HCEC 1CT (cell line): ENCODE measurements around the gene NTRK2.

Experiments used
- DNase-seq: peaks from one replicate; pipeline ENCODE4 v3.0.0-alpha.2; 2017

Gene NTRK2

GRCh38 chr9:84993105-84993504, 323.6 kb downstream of the NTRK2 start:
- no peak for DNase-seq

- no peak for DNase-seq
Observed at GRCh38 chr9:84996029-84996428, 326.5 kb downstream of the NTRK2 start.

- DNase-seq, result no peak
Observed at GRCh38 chr9:84996716-84997115, 327.2 kb downstream of the NTRK2 start.

GRCh38 chr9:84997472-84997871, 327.9 kb downstream of the NTRK2 start:
- no peak for DNase-seq

GRCh38 chr9:84998639-84999038, 329.1 kb downstream of the NTRK2 start:
- no peak for DNase-seq

GRCh38 chr9:84999788-85000187, 330.3 kb downstream of the NTRK2 start:
- DNase-seq, result no peak

GRCh38 chr9:85001925-85002324, 332.4 kb downstream of the NTRK2 start:
- no peak for DNase-seq

- DNase-seq, result no peak
Observed at GRCh38 chr9:85004818-85005413, 335.4 kb downstream of the NTRK2 start.

- DNase-seq, result no peak
Observed at GRCh38 chr9:85007748-85008147, 338.2 kb downstream of the NTRK2 start.

- DNase-seq, result no peak
Observed at GRCh38 chr9:85008215-85008614, 338.7 kb downstream of the NTRK2 start.

- DNase-seq, result no peak
Observed at GRCh38 chr9:85009251-85009650, 339.7 kb downstream of the NTRK2 start.

GRCh38 chr9:85013703-85014102, 344.2 kb downstream of the NTRK2 start:
- DNase-seq, result no peak

GRCh38 chr9:85014292-85014691, 344.8 kb downstream of the NTRK2 start:
- DNase-seq, result no peak

GRCh38 chr9:85016384-85017006, 347.0 kb downstream of the NTRK2 start:
- no peak for DNase-seq

- no peak for DNase-seq
Observed at GRCh38 chr9:85020791-85021190, 351.3 kb downstream of the NTRK2 start.

- no peak for DNase-seq
Observed at GRCh38 chr9:85021686-85022085, 352.2 kb downstream of the NTRK2 start.

GRCh38 chr9:85024374-85024773, 354.8 kb downstream of the NTRK2 start:
- DNase-seq, result no peak

GRCh38 chr9:85025638-85026037, 356.1 kb downstream of the NTRK2 start:
- no peak for DNase-seq

- no peak for DNase-seq
Observed at GRCh38 chr9:85027870-85028269, 358.3 kb downstream of the NTRK2 start.

- no peak for DNase-seq
Observed at GRCh38 chr9:85030316-85030715, 360.8 kb downstream of the NTRK2 start.

- DNase-seq, result no peak
Observed at GRCh38 chr9:85036496-85036895, 367.0 kb downstream of the NTRK2 start.

- no peak for DNase-seq
Observed at GRCh38 chr9:85038061-85038460, 368.5 kb downstream of the NTRK2 start.

GRCh38 chr9:85038824-85039608, 369.5 kb downstream of the NTRK2 start:
- no peak for DNase-seq

- DNase-seq, result no peak
Observed at GRCh38 chr9:85040146-85040545, 370.6 kb downstream of the NTRK2 start.
